Activated CD8-positive, alpha-beta memory T cell treated with anti-CD3 and anti-CD28 coated beads, Interleukin-2, amount 50 U/mL, for 48 hours (primary cell): Measurements from ENCODE around the gene GP5.

ENCODE experiments used
- DNase-seq: peaks from one replicate; pipeline ENCODE4 v3.0.0-alpha.2; 2020

The GP5 gene

GRCh38 chr3:194399166-194399565, at the start of gene GP5:
TSS of gene GP5 (minus strand) at chr3:194399266. CDS start at chr3:194398282, 984 bp downstream.
- DNase-seq = no peak

GRCh38 chr3:194447657-194448056, 48.6 kb upstream of the GP5 start:
- no peak for DNase-seq

- no peak for DNase-seq
Measured at GRCh38 chr3:194447161-194447560, 48.1 kb upstream of the GP5 start.

- no peak for DNase-seq
Measured at GRCh38 chr3:194446754-194447153, 47.7 kb upstream of the GP5 start.

GRCh38 chr3:194446172-194446571, 47.1 kb upstream of the GP5 start:
- no peak for DNase-seq

- no peak for DNase-seq
Measured at GRCh38 chr3:194443901-194444300, 44.8 kb upstream of the GP5 start.

- no peak for DNase-seq
Measured at GRCh38 chr3:194440756-194441155, 41.7 kb upstream of the GP5 start.

- DNase-seq = no peak
Measured at GRCh38 chr3:194439881-194440550, 41.0 kb upstream of the GP5 start.

- no peak for DNase-seq
Measured at GRCh38 chr3:194434503-194434902, 35.4 kb upstream of the GP5 start.

GRCh38 chr3:194431554-194431953, 32.5 kb upstream of the GP5 start:
- no peak for DNase-seq

- DNase-seq = no peak
Measured at GRCh38 chr3:194425399-194425798, 26.3 kb upstream of the GP5 start.

GRCh38 chr3:194424953-194425352, 25.9 kb upstream of the GP5 start:
- no peak for DNase-seq

GRCh38 chr3:194424373-194424772, 25.3 kb upstream of the GP5 start:
- DNase-seq = no peak

- no peak for DNase-seq
Measured at GRCh38 chr3:194423317-194423716, 24.3 kb upstream of the GP5 start.

- no peak for DNase-seq
Measured at GRCh38 chr3:194422188-194422587, 23.1 kb upstream of the GP5 start.

- no peak for DNase-seq
Measured at GRCh38 chr3:194418671-194419070, 19.6 kb upstream of the GP5 start.

- no peak for DNase-seq
Measured at GRCh38 chr3:194407423-194407822, 8.4 kb upstream of the GP5 start.

GRCh38 chr3:194405766-194406165, 6.7 kb upstream of the GP5 start:
- DNase-seq = no peak

- no peak for DNase-seq
Measured at GRCh38 chr3:194404365-194405140, 5.5 kb upstream of the GP5 start.

- DNase-seq = no peak
Measured at GRCh38 chr3:194401868-194402329, 2.8 kb upstream of the GP5 start.

- DNase-seq = no peak
Measured at GRCh38 chr3:194401346-194401745, 2.3 kb upstream of the GP5 start.

- DNase-seq = no peak
Measured at GRCh38 chr3:194399874-194400411, 877 bp upstream of the GP5 start.

GRCh38 chr3:194397757-194398312, 1.2 kb downstream of the GP5 start:
- peak; percentile 69 for DNase-seq
